ENCODE measurements around the gene RPS6KC1. TPM values are rescaled to one million over a fixed set of nuclear protein-coding genes. Genes with fewer than 3 reads are reported as not detected.
A peak's percentile ranks its signal among the peaks of the same experiment; 100 is the strongest.

RPS6KC1 gene
- total RNA-seq, 4 donors from 2014 or later = 22.9 to 30.1 (median 26.7) TPM

DNA sequence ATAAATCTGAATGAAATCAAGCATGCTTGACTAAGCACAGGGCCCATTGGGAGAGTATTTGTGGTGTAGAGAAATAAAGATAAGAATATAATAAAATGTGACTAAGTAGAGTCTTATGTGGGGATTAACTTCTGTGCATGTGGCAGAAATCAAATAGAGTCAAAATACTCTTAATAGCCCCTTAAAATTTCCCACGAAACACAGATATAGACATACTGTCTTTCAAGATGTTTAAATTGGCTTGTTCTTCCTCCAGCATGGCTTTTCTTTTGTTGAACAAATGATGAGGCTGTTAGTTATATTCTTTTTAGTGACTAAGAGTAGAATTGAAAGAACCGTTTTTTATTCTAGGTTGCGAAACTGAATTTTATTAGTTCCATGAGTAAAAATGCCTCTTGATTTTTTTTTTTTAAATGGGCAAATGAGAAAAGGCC, 112.3 kb downstream of the RPS6KC1 start:
- no peak for TF ChIP-seq POLR2A (IDR thresholded peaks at IDR 0.05)
- TF ChIP-seq, protein P1, sequence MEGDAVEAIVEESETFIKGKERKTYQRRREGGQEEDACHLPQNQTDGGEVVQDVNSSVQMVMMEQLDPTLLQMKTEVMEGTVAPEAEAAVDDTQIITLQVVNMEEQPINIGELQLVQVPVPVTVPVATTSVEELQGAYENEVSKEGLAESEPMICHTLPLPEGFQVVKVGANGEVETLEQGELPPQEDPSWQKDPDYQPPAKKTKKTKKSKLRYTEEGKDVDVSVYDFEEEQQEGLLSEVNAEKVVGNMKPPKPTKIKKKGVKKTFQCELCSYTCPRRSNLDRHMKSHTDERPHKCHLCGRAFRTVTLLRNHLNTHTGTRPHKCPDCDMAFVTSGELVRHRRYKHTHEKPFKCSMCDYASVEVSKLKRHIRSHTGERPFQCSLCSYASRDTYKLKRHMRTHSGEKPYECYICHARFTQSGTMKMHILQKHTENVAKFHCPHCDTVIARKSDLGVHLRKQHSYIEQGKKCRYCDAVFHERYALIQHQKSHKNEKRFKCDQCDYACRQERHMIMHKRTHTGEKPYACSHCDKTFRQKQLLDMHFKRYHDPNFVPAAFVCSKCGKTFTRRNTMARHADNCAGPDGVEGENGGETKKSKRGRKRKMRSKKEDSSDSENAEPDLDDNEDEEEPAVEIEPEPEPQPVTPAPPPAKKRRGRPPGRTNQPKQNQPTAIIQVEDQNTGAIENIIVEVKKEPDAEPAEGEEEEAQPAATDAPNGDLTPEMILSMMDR (IDR thresholded peaks at IDR 0.05) = no peak
- no peak for TF ChIP-seq EP300 (IDR thresholded peaks at IDR 0.05)
- Histone ChIP-seq H3K4me3 (no peak overlapping the region), H3K9me3 (no peaks in the 10 kb centered on the region), H3K4me1 (peaks cover 0 to 11% (median 2%) of the 10 kb centered on the region in 4 donors), H3K27me3 (no peaks in the 10 kb centered on the region), H3K27ac (peak overlapping the region in 1 of 4 donors; percentile 37), H3K36me3 (peaks cover 0 to 8% (median 0%) of the 10 kb centered on the region in 3 donors)
- WGBS, 2 donors = 49 to 54% methylated on average over 3 of the region's 3 CpGs
- DNase-seq (ENCODE audit: low spot score in 2 of 2) = no peak

DNA sequence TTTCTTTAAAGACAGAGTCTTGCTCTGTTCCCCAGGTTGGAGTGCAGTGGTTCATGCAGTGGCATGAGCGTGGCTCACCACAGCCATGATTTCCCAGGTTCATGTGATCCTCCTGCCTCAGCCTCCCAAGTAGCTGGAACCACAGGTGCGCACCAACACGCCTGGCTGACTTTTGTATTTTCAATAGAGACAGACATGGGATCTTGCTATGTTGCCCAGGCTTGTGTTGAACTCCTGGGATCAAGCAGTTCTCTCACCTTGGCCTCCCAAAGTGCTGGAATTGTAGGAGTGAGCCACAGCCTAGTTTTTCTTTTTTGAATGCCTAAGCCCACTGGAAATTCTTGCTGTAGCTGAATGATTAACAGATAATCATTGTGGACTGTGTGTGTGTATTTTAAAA, 113.5 kb downstream of the RPS6KC1 start:
- peaks cover 0 to 8% (median 0%) of the 10 kb centered on the region in 3 donors for H3K36me3 ChIP-seq
- H3K27ac ChIP-seq = no peak overlapping the region
- no peak overlapping the region for H3K4me3 ChIP-seq
- 99 to 100% methylated on average over 3 of the region's 3 CpGs for WGBS, 2 donors
- DNase-seq (ENCODE audit: low spot score in 2 of 2) = no peak
- peaks cover 0 to 5% (median 2%) of the 10 kb centered on the region in 4 donors for H3K4me1 ChIP-seq
- TF ChIP-seq, protein P1 (IDR thresholded peaks at IDR 0.05) = no peak
- TF ChIP-seq EP300 (IDR thresholded peaks at IDR 0.05) = no peak
- TF ChIP-seq POLR2A (IDR thresholded peaks at IDR 0.05) = no peak
- H3K9me3 ChIP-seq = no peaks in the 10 kb centered on the region
- no peaks in the 10 kb centered on the region for H3K27me3 ChIP-seq

DNA sequence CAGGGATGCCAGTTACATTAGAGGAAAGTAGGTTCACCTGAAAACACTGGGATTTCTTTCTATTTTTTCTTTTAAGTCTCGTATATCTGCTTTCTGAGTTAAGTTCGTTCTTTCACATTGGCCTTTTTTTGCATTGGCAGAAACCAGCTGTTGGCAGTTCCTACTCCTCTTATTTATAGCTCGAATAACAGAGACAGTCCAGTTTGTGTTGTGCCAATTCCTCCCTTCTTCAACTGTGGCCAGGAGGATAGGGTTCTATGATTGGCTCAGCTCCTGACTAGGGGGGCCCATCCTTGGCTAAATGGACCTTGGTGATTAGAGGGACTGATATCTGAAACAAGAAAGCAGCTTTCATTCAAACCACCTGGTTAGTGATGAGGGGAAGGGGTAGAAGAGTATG, 115.8 kb downstream of the RPS6KC1 start:
- H3K27me3 ChIP-seq = no peaks in the 10 kb centered on the region
- no peak for TF ChIP-seq POLR2A (IDR thresholded peaks at IDR 0.05)
- no peak for TF ChIP-seq EP300 (IDR thresholded peaks at IDR 0.05)
- TF ChIP-seq, protein P1 (IDR thresholded peaks at IDR 0.05) = no peak
- no peak overlapping the region for H3K27ac ChIP-seq
- H3K36me3 ChIP-seq = no peaks in the 10 kb centered on the region
- 66 to 69% methylated on average over 3 of the region's 3 CpGs for WGBS, 2 donors
- DNase-seq (ENCODE audit: low spot score in 2 of 2) = no peak
- peaks cover 0 to 5% (median 2%) of the 10 kb centered on the region in 4 donors for H3K4me1 ChIP-seq
- H3K9me3 ChIP-seq = no peaks in the 10 kb centered on the region
- H3K4me3 ChIP-seq = no peak overlapping the region

DNA sequence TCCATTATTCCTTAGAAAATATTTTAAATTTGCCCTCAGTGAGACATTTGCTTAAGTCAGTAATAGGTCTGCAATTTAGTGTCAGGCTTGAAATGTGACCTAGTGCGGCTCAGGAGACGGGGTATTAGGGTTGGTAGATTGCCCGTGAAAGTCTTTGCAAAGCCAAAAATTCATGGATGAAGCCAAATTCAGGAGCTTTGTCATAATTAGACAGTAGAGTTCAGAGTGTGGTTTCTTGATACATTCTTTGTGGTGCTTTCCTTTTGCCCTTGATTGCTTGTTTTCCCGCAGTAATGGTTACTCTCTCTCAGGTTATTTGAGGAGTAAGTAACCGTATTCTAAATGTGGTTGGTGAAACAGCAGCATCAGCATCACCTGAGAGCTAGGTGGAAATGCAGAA, 120.7 kb downstream of the RPS6KC1 start:
- Histone ChIP-seq H3K27me3 (no peaks in the 10 kb centered on the region), H3K27ac (no peak overlapping the region), H3K36me3 (peaks cover 0 to 13% (median 0%) of the 10 kb centered on the region in 3 donors), H3K4me1 (no peaks in the 10 kb centered on the region), H3K4me3 (no peak overlapping the region), H3K9me3 (no peaks in the 10 kb centered on the region)
- WGBS, 2 donors = 87 to 93% methylated on average over 5 of the region's 5 CpGs
- DNase-seq (ENCODE audit: low spot score in 2 of 2) = no peak
- TF ChIP-seq POLR2A (IDR thresholded peaks at IDR 0.05) (no peak), EP300 (IDR thresholded peaks at IDR 0.05) (no peak)
- TF ChIP-seq, protein P1 (IDR thresholded peaks at IDR 0.05) = no peak

DNA sequence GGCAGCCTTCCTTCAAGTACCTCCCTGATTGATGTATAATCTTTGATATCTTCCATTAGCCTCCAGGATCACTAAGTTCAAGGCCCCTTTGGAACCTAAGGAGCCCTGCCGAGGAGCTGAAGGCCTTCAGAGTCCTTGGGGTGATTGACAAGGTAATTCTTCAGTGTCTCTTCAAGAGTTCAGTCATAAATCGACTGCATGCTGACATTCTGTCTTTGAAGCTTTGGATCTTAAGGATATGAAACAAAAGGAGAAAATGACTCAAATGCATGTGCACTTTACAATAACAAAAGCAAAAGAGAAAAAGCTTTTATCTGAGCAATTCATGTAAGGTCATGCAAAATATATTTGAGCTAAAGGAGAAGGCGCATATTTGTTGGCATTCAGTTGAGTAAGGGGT, 125.3 kb downstream of the RPS6KC1 start:
- TF ChIP-seq, protein P1 (IDR thresholded peaks at IDR 0.05) = no peak
- TF ChIP-seq POLR2A (IDR thresholded peaks at IDR 0.05) (no peak), EP300 (IDR thresholded peaks at IDR 0.05) (no peak)
- Histone ChIP-seq H3K4me3 (no peak overlapping the region), H3K27ac (no peak overlapping the region), H3K9me3 (no peaks in the 10 kb centered on the region), H3K27me3 (no peaks in the 10 kb centered on the region), H3K4me1 (no peaks in the 10 kb centered on the region), H3K36me3 (peaks cover 0 to 36% (median 0%) of the 10 kb centered on the region in 3 donors)
- DNase-seq (ENCODE audit: low spot score in 2 of 2) = no peak
- WGBS, 2 donors = 80 to 90% methylated on average over 3 of the region's 3 CpGs

All from tibial nerve (tissue), 4 donors.